KMS-11 (cell line): Measurements from ENCODE around the gene HMGCS2.

ENCODE experiments used
- H2AFZ ChIP-seq: fragments of 200-600 bp; sonication (generic); 2 replicates; pipeline ENCODE4 v1.6.1; 2016; ENCODE audit warnings: antibody characterized with exemption, mixed run types, low read depth
- H3K27ac ChIP-seq: fragments of 200-600 bp; sonication (generic); 2 replicates; pipeline ENCODE4 v1.6.1; 2016; ENCODE audit warnings: mild to moderate bottlenecking, mixed run types
- H3K27me3 ChIP-seq: fragments of 200-600 bp; sonication (generic); 2 replicates; pipeline ENCODE4 v1.6.1; 2017; ENCODE audit warnings: mild to moderate bottlenecking, low read depth, mixed run types, moderate library complexity; ENCODE audit not compliant: insufficient read depth
- H3K36me3 ChIP-seq: fragments of 200-600 bp; sonication (generic); 2 replicates; pipeline ENCODE4 v1.6.1; 2017; ENCODE audit warnings: mild to moderate bottlenecking, mixed run types; ENCODE audit not compliant: insufficient read depth
- H3K4me1 ChIP-seq: fragments of 200-600 bp; sonication (generic); 2 replicates; pipeline ENCODE4 v1.6.1; 2016; ENCODE audit warnings: mild to moderate bottlenecking, low read depth, mixed run types; ENCODE audit not compliant: poor library complexity, severe bottlenecking
- H3K4me2 ChIP-seq: fragments of 200-600 bp; sonication (generic); 2 replicates; pipeline ENCODE4 v1.7.0; 2016; ENCODE audit warnings: mild to moderate bottlenecking, mixed run types
- H3K4me3 ChIP-seq: fragments of 200-600 bp; sonication (generic); IDR thresholded peaks from 2 replicates; pipeline ENCODE4 v1.6.1; 2017; ENCODE audit warnings: low read depth, low read length, mixed read lengths; ENCODE audit not compliant: insufficient read depth
- H3K79me2 ChIP-seq: fragments of 200-600 bp; sonication (generic); 2 replicates; pipeline ENCODE4 v1.6.1; 2016; ENCODE audit warnings: low read depth, mixed run types; ENCODE audit not compliant: insufficient read depth
- H3K9ac ChIP-seq: fragments of 200-600 bp; sonication (generic); 2 replicates; pipeline ENCODE4 v1.6.1; 2016; ENCODE audit warnings: mild to moderate bottlenecking, mixed run types
- H4K20me1 ChIP-seq: fragments of 200-600 bp; sonication (generic); 2 replicates; pipeline ENCODE4 v1.6.1; 2016; ENCODE audit warnings: mild to moderate bottlenecking, mixed run types; ENCODE audit not compliant: insufficient read depth
- CTCF ChIP-seq: fragments of 200-600 bp; sonication (generic); conservative IDR thresholded peaks from 2 replicates; pipeline ENCODE4 v1.6.1; 2017; ENCODE audit warnings: low read depth, mild to moderate bottlenecking, antibody characterized with exemption, low read length, moderate library complexity, mixed read lengths

The HMGCS2 gene

GRCh38 chr1:119724611-119725218 is 44.0 kb downstream of the HMGCS2 start:
- Histone ChIP-seq H3K79me2 (no peaks in the 10 kb centered on the region), H3K4me3 (no peak overlapping the region), H2AFZ (no peak overlapping the region), H3K4me2 (no peak overlapping the region), H3K36me3 (no peaks in the 10 kb centered on the region), H3K4me1 (no peaks in the 10 kb centered on the region), H3K9ac (no peak overlapping the region), H3K27me3 (no peaks in the 10 kb centered on the region), H3K27ac (no peak overlapping the region), H4K20me1 (no peaks in the 10 kb centered on the region)
- no peak for TF ChIP-seq CTCF

- no peak overlapping the region for H3K4me2 ChIP-seq
- TF ChIP-seq CTCF = no peak
- no peaks in the 10 kb centered on the region for H4K20me1 ChIP-seq
- no peaks in the 10 kb centered on the region for H3K27me3 ChIP-seq
- H3K36me3 ChIP-seq = no peaks in the 10 kb centered on the region
- no peak overlapping the region for H3K27ac ChIP-seq
- H2AFZ ChIP-seq = no peak overlapping the region
- no peak overlapping the region for H3K4me3 ChIP-seq
- H3K9ac ChIP-seq = no peak overlapping the region
- H3K4me1 ChIP-seq = no peaks in the 10 kb centered on the region
- H3K79me2 ChIP-seq = peaks cover 12% of the 10 kb centered on the region; the same call in 1 of the 2 replicates
Observed at GRCh38 chr1:119721896-119722295, 46.8 kb downstream of the HMGCS2 start.

DNA sequence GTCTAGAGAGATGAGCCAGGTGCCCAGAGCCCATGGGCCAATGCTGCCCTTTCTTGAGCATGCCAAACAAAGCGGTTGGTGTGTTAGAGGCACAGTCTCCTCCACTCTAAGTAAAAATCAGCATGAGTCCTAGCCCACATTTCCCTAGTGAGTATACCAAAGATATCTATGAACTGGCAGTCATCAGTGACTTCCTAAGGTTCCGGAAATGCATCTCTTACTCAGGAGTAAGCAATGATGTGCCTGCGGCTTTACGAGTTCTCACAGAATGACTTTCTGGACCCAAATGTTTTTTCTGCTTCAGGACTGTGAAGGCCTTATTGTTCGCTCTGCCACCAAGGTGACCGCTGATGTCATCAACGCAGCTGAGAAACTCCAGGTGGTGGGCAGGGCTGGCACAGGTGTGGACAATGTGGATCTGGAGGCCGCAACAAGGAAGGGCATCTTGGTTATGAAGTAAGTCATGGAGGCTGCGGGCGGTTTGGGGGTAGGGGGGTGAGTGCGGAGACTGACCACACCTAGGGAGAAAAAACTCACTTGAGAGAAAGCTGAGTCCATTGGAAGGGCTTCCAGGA is 47.8 kb downstream of the HMGCS2 start:
- Histone ChIP-seq H3K4me3 (no peak overlapping the region), H3K9ac (no peak overlapping the region), H3K36me3 (no peaks in the 10 kb centered on the region), H3K27me3 (no peaks in the 10 kb centered on the region), H2AFZ (no peak overlapping the region), H4K20me1 (no peaks in the 10 kb centered on the region), H3K4me1 (no peaks in the 10 kb centered on the region), H3K27ac (no peak overlapping the region), H3K4me2 (no peak overlapping the region), H3K79me2 (peaks cover 12% of the 10 kb centered on the region; the same call in 1 of the 2 replicates)
- no peak for TF ChIP-seq CTCF

GRCh38 chr1:119718972-119719371 is 49.7 kb downstream of the HMGCS2 start:
- no peaks in the 10 kb centered on the region for H3K36me3 ChIP-seq

More at GRCh38 chr1:119718972-119719371, 49.7 kb downstream of the HMGCS2 start:
- Histone ChIP-seq H3K4me2 (no peak overlapping the region), H3K9ac (no peak overlapping the region), H2AFZ (no peak overlapping the region), H3K27me3 (no peaks in the 10 kb centered on the region), H3K27ac (no peak overlapping the region), H3K4me3 (no peak overlapping the region), H3K79me2 (peaks cover 18% of the 10 kb centered on the region; the same call in 1 of the 2 replicates), H4K20me1 (no peaks in the 10 kb centered on the region), H3K4me1 (peaks cover 14% of the 10 kb centered on the region)
- TF ChIP-seq CTCF = no peak
